GM19397 (cell line): ENCODE measurements around the gene IQSEC2.

Experiments used
- ATAC-seq: cut with Tn5 transposase; IDR thresholded peaks from one replicate; pipeline ENCODE4 v1.9.1; 2021; ENCODE audit warnings: mild to moderate bottlenecking, moderate library complexity; ENCODE audit not compliant: unreplicated experiment

The IQSEC2 gene

GRCh38 chrX:53249408-53250042, 31.9 kb downstream of the IQSEC2 start:
- no peak for ATAC-seq

DNA sequence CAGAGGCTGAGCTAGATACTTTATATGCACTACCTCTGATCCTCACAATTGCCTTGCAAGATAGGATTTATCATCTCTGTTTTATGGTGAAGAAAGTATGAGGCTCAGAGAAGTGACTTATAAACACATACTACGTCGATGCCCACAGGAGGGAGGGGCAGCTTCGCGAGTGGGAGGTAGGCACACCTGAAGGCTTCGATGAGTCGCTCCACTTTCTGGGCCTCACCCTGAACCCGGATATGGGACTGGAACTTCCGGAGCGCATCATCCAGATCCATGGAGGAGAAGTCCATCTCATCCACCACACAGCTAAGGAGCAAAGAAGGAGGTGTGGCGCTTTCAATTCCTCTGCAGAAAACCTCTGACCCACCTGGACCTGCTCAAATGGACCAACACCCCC, 33.5 kb downstream of the IQSEC2 start:
- no peak for ATAC-seq

- ATAC-seq, result no peak
These were observed 35.2 kb downstream of the IQSEC2 start for GRCh38 chrX:53246231-53246630.

DNA sequence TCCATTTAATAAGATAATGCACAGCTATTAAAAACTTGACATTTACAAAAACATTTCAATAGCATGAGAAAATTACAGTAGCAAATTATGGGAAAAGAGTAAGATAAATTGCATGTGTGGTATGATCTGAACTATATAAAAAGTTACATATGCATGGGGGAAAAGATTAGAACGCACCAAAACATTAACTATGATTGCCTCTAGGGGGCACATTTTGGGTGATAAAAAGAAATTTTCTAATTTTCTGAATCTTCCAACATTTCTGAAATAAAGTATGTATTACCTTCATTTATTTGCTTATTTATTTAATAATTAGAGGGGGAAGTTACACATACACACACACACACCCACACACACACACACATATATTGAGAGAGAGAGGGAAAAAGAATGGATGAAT, 36.8 kb downstream of the IQSEC2 start:
- no peak for ATAC-seq

DNA sequence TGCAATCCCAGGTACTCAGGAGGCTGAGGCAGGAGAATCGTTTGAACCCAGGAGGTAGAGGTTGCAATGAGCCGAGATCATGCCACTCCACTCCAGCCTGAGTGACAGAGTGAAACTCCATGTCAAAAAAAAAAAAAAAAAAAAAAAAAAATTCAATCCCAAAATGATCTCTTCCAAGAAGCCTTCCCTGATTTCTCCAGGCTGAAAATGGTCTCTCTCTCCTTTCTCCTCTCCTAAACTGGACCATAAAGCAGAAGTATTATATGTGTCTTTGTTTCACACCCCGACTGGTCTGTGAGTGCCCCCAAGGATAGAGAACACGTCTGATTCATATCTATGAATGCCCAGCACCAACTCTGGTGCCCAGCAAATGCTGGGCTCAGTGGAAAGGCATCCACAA, 39.1 kb downstream of the IQSEC2 start:
- ATAC-seq, result no peak

DNA sequence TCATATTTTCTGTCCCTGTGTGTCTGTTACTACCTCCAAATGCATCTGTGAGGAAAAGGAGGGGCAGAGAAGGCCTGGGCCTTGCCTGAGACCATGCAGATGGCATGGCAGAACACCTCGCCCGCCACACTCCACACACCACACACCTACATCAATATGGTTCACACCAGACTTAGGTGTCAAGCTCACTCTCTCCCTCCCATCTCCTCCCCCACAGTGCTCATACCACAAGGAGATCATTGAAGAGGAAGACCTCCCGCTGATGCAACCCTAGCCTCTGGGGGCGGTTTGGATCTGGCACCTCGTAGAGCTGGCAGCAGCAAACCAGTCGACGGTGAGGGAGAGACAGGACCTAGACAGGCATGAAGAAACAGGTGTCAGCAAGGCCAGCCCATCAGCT, 39.8 kb downstream of the IQSEC2 start:
- ATAC-seq, result no peak

DNA sequence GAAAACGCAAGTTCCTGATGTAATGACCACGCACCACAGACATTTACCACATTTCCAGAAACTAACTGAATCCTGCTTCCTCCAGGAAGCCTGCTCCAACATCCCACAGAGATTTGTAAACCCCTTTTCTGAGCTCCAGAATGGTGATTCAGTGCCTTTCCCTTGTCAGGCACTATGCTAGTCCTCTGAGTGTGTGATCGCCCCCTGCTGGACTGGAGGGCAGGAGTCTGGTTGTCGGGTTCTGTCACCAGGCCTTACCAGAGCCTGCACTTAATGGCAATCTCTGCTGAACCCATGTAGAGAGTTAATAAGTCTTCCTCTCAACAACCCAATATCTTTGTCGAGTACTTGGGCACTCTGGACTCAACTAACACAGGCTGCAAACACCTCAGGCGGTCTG, 41.9 kb downstream of the IQSEC2 start:
- ATAC-seq, result no peak

GRCh38 chrX:53237056-53237455, 44.3 kb downstream of the IQSEC2 start:
- no peak for ATAC-seq

GRCh38 chrX:53236025-53236679, 45.2 kb downstream of the IQSEC2 start:
- no peak for ATAC-seq

- ATAC-seq, result no peak
These were observed 45.8 kb downstream of the IQSEC2 start for GRCh38 chrX:53235566-53235965.

DNA sequence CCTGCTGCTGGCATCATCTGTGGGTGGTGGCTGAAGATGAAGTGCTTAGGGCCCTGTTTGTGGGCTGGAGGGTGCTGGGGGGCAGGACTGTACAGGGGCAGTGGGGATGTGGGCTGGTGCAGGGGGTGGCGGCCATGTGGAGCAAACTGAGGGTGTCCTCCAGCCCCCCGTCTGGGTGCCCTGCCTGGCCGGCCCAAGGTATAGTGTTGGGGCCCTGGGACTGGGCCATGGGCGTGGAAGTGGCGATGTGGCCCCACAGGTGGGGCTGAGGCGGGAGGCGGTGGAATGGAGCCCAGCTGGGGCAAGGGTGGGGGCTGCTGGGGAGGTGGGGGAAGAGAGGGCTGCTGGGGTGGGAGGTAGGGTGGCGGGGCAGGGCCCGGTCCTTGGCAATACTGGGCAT, 46.9 kb downstream of the IQSEC2 start:
- ATAC-seq, result no peak

- ATAC-seq, result no peak
These were observed 47.8 kb downstream of the IQSEC2 start for GRCh38 chrX:53233536-53233935.

- no peak for ATAC-seq
These were observed 51.3 kb downstream of the IQSEC2 start for GRCh38 chrX:53230116-53230515.

GRCh38 chrX:53227224-53227765, 54.1 kb downstream of the IQSEC2 start:
- no peak for ATAC-seq

- ATAC-seq, result peak; percentile 88
These were observed 56.3 kb downstream of the IQSEC2 start, which contains the start of gene KDM5C for GRCh38 chrX:53224860-53225797. TSS of gene KDM5C (minus strand) at chrX:53225207. CDS start at chrX:53224889, 318 bp downstream.

DNA sequence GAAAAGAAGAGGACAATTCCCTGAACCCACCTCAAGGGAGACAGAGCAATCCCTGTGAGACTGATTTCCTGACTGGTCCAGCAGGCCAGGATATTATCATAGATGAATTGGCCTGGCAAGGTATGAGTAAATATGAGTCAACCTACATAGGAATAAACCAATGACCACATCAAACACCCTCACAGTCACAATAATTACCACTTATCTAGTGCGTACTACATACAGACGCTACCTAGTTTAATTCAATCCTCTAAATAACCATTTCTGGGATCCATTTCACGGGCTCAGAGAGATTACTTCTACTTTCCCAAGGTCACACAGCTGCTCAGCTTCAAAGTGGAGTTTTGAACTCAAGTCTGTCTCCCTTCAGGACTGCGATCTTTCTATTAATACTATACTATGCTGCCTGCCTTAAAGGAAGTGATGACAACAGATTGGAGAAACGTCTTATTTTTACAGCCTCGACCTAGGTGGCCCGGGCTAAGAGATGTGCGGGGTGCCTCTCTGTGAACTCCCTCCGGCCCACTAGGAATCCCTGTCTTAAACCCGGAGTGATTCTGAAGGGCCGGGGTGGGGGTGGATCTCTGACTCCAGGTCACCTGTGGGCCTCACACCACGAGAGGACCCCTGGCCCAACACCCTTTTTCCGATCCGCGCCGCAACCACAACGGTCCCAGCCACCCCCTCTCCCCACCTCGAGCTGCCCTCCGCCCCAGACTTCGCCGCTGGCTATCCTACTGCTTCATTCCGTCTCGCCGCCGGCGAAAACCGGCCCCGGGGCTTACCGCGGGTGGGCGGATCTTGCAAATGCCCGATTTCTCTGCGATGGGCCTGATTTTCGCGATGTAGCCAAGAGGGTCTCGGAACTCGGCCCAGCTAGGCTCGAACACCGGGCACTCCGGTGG, 57.2 kb downstream of the IQSEC2 start:
- ATAC-seq, result no peak

GRCh38 chrX:53223068-53223693, 58.2 kb downstream of the IQSEC2 start:
- ATAC-seq, result no peak
